Sigmoid colon (tissue), 4 donors: ENCODE results near the gene LHPP.

Source experiments
- CTCF ChIP-seq, 4 experiments: fragments of 450-650 bp in 3 of 4; fragments of 200-600 bp in 1 of 4; IDR thresholded peaks; one replicate each; pipeline ENCODE4 v1.5.1; 2016 to 2019; ENCODE audit warnings: antibody characterized with exemption in 4 of 4, mild to moderate bottlenecking in 3 of 4, moderate library complexity in 2 of 4
- EP300 ChIP-seq, 4 donors: sonication (generic); formaldehyde crosslinking; IDR thresholded peaks; one replicate each; pipeline ENCODE4 v1.6.1; 2017; ENCODE audit warnings: antibody characterized with exemption in 4 of 4
- POLR2A ChIP-seq, 2 donors: fragments of 450-650 bp; IDR thresholded peaks; one replicate each; pipeline ENCODE4 v1.6.1; 2016; ENCODE audit warnings: antibody characterized with exemption in 2 of 2, mild to moderate bottlenecking in 2 of 2, moderate library complexity in 2 of 2
- POLR2AphosphoS5 ChIP-seq, 4 donors: sonication (generic); formaldehyde crosslinking; IDR thresholded peaks; one replicate each; pipeline ENCODE4 v1.6.1; 2017; ENCODE audit warnings: antibody characterized with exemption in 4 of 4

DNA sequence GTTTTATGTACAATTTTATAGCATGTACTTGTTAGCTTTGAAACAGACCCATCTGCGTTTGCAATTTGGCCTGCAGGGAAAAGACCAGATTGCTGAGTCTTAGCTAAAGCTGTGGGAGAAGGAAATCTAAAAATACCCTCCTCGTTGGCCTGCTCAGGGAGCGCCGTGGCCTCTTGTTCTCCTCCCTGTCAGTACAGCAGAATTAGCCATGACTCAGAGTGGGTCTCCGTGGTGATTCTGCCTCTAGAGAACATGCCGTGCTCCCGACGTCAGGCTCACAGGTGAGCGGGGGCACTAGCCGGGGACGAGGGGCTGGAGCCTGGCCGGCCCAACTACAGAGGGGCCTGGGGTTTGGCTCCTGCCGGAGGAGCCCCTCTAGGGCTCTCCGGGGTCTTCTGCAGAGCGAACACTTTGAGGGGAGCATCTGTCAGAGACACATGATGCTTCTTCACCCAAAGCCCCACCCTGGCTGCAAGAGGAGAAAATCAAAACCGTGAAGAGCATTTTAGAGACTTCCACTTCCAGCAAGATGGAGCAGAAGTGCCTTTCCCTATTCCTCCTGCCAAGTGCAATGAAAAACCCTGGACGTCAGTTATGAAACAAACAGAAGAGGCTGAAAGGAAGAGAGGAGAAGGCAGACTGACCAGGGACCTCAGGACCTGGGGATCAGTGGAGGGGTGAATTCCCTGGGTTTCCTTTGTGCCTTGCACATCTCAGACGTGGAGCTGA lies 98.9 kb downstream of the LHPP start:
- peak; percentile 71 to 97 (median 90) for TF ChIP-seq EP300 (IDR thresholded peaks at IDR 0.05)
- TF ChIP-seq CTCF (IDR thresholded peaks at IDR 0.05) = no peak
- TF ChIP-seq POLR2AphosphoS5 (IDR thresholded peaks at IDR 0.05) = peak; percentile 59 to 84 (median 71)
- no peak for TF ChIP-seq POLR2A (IDR thresholded peaks at IDR 0.05)
